ENCODE data around the gene PWP1. TPM values are rescaled to one million over a fixed set of nuclear protein-coding genes. Genes with fewer than 3 reads are reported as not detected.
"Not testable (repeated sequence)": the region's sequence is repeated elsewhere in the genome, so short reads cannot be mapped to it uniquely, and the experiment has no call there.

The PWP1 gene
- total and polyA plus RNA-seq, 5 donors: 11.4 to 14.7 (median 13.0) TPM

- intact Hi-C loops (cut with DNase I): no loop called here
- Histone ChIP-seq H3K9me3 (ENCODE audit: control insufficient read depth, low read length) (no peaks in the 10 kb centered on the region), H3K4me3 (ENCODE audit: low read length) (no peak overlapping the region), H3K4me1 (ENCODE audit: control insufficient read depth, insufficient read depth, low read length) (no peaks in the 10 kb centered on the region), H3K27me3 (ENCODE audit: control insufficient read depth, insufficient read depth) (no peaks in the 10 kb centered on the region), H3K27ac (ENCODE audit: low read length) (no peak overlapping the region)
- no peak for ATAC-seq
- DNase-seq: no peak
- whole genome bisulfite sequencing: 82% methylated on average over 4 of the region's 4 CpGs
These were observed 16.5 kb downstream of the PWP1 start for GRCh38 chr12:107702106-107702505.

DNA sequence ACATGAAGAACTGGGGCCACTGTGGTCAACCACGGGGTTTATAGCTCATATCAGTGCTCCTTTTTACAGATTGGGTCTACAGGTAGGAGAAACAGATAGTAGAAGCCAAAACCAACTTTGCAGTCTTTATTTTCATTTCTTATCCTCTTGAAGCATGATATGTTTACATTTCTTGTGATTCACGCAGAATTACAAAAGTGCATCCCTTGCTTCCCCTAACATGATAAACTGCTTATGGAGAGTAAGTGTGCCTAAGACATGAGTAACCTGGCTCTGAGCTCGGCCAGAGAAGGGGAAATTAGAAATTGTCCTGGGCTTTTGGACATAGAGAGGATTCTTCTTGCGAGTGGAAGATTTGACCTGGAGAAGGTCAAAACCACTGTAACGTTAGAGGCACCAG is 18.4 kb downstream of the PWP1 start:
- ATAC-seq: no peak
- Histone ChIP-seq H3K27me3 (ENCODE audit: control insufficient read depth, insufficient read depth) (no peaks in the 10 kb centered on the region), H3K4me3 (ENCODE audit: low read length) (no peak overlapping the region), H3K4me1 (ENCODE audit: control insufficient read depth, insufficient read depth, low read length) (no peaks in the 10 kb centered on the region), H3K27ac (ENCODE audit: low read length) (no peak overlapping the region), H3K9me3 (ENCODE audit: control insufficient read depth, low read length) (no peaks in the 10 kb centered on the region)
- DNase-seq: no peak
- WGBS: 86% methylated on average over 5 of the region's 5 CpGs
- intact Hi-C loops (cut with DNase I): no loop called here

GRCh38 chr12:107705522-107705921 is 19.9 kb downstream of the PWP1 start:
- H3K27ac ChIP-seq (ENCODE audit: low read length); H3K9me3 ChIP-seq (ENCODE audit: control insufficient read depth, low read length); H3K27me3 ChIP-seq (ENCODE audit: control insufficient read depth, insufficient read depth); intact Hi-C loops (cut with DNase I); ATAC-seq; H3K4me1 ChIP-seq (ENCODE audit: control insufficient read depth, insufficient read depth, low read length); DNase-seq; H3K4me3 ChIP-seq (ENCODE audit: low read length): not testable (repeated sequence)
- 94% methylated on average over 5 of the region's 5 CpGs for WGBS

- no peaks in the 10 kb centered on the region for H3K4me1 ChIP-seq (ENCODE audit: control insufficient read depth, insufficient read depth, low read length)
- no peak for DNase-seq
- ATAC-seq: no peak
- no peak overlapping the region for H3K27ac ChIP-seq (ENCODE audit: low read length)
- H3K27me3 ChIP-seq (ENCODE audit: control insufficient read depth, insufficient read depth): no peaks in the 10 kb centered on the region
- no peak overlapping the region for H3K4me3 ChIP-seq (ENCODE audit: low read length)
- H3K9me3 ChIP-seq (ENCODE audit: control insufficient read depth, low read length): no peaks in the 10 kb centered on the region
- intact Hi-C loops (cut with DNase I): no loop called here
These were observed 30.2 kb downstream of the PWP1 start for GRCh38 chr12:107715780-107716179.

GRCh38 chr12:107718606-107719005 is 33.0 kb downstream of the PWP1 start:
- intact Hi-C loops (cut with DNase I): no loop called here
- H3K27ac ChIP-seq (ENCODE audit: low read length): no peak overlapping the region
- 100% methylated on average over 1 of the region's 1 CpG for WGBS
- DNase-seq: no peak
- H3K27me3 ChIP-seq (ENCODE audit: control insufficient read depth, insufficient read depth): no peaks in the 10 kb centered on the region
- H3K4me3 ChIP-seq (ENCODE audit: low read length): no peak overlapping the region
- H3K9me3 ChIP-seq (ENCODE audit: control insufficient read depth, low read length): no peaks in the 10 kb centered on the region
- H3K4me1 ChIP-seq (ENCODE audit: control insufficient read depth, insufficient read depth, low read length): no peaks in the 10 kb centered on the region
- ATAC-seq: no peak

DNA sequence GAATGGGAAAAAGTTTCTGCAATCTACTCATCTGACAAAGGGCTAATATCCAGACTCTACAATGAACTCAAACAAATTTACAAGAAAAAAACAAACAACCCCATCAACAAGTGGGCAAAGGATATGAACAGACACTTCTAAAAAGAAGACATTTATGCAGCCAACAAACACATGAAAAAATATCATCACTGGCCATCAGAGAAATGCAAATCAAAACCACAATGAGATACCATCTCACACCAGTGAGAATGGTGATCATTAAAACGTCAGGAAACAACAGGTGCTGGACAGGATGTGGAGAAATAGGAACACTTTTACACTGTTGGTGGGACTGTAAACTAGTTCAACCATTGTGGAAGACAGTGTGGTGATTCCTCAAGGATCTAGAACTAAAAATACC is 41.7 kb downstream of the PWP1 start:
- not testable (repeated sequence) for DNase-seq

GRCh38 chr12:107727742-107728141 is 42.1 kb downstream of the PWP1 start:
- H3K4me1 ChIP-seq (ENCODE audit: control insufficient read depth, insufficient read depth, low read length); H3K27ac ChIP-seq (ENCODE audit: low read length); intact Hi-C loops (cut with DNase I); H3K4me3 ChIP-seq (ENCODE audit: low read length); H3K9me3 ChIP-seq (ENCODE audit: control insufficient read depth, low read length); H3K27me3 ChIP-seq (ENCODE audit: control insufficient read depth, insufficient read depth); ATAC-seq; DNase-seq: not testable (repeated sequence)
- no CpG with 5 or more reads among the region's 1 CpG for WGBS

More for the DNA sequence above, 41.7 kb downstream of the PWP1 start:
- H3K4me3 ChIP-seq (ENCODE audit: low read length); H3K9me3 ChIP-seq (ENCODE audit: control insufficient read depth, low read length); ATAC-seq; H3K27ac ChIP-seq (ENCODE audit: low read length); H3K4me1 ChIP-seq (ENCODE audit: control insufficient read depth, insufficient read depth, low read length); H3K27me3 ChIP-seq (ENCODE audit: control insufficient read depth, insufficient read depth); intact Hi-C loops (cut with DNase I): not testable (repeated sequence)
- WGBS: 55% methylated on average over 1 of the region's 1 CpG

DNA sequence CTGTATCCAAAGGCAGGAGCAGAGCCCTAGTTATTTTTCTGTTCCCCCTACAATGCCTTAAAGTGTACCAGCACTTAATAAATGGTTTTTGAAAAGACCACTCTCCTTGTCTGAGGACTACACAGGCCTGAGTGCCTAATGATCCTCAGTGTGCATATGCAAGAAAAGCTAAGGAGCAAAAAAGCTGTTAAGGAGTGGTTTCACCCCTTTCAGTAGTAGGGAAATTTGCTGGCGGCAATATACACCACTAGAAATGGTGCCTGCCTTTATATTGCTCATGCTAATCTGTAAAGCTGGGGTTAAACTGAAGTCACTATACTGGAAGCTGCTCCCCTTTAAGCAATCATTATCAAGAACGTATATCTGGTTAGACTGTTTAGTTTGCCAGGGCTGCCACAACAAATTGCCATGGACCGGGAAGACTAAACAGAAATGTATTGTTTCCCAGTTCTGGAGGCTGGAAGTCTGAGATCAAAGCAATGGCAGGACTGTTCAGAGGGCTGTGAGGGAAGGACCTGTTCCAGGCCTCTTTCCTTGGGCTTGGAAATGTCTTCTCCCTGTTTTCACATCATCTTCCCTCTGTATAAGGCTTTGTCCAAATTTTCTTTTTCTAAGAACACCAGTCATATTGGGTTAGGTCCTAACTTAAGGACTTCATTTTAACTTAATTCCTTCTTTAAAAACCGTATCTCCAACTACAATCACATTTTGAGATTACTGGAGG is 45.2 kb downstream of the PWP1 start:
- no peaks in the 10 kb centered on the region for H3K9me3 ChIP-seq (ENCODE audit: control insufficient read depth, low read length)
- DNase-seq (no peak), ATAC-seq (no peak)
- 68% methylated on average over 4 of the region's 4 CpGs for WGBS
- H3K4me1 ChIP-seq (ENCODE audit: control insufficient read depth, insufficient read depth, low read length): no peaks in the 10 kb centered on the region
- H3K4me3 ChIP-seq (ENCODE audit: low read length): no peak overlapping the region
- intact Hi-C loops (cut with DNase I): no loop called here
- no peaks in the 10 kb centered on the region for H3K27me3 ChIP-seq (ENCODE audit: control insufficient read depth, insufficient read depth)
- H3K27ac ChIP-seq (ENCODE audit: low read length): no peak overlapping the region

DNA sequence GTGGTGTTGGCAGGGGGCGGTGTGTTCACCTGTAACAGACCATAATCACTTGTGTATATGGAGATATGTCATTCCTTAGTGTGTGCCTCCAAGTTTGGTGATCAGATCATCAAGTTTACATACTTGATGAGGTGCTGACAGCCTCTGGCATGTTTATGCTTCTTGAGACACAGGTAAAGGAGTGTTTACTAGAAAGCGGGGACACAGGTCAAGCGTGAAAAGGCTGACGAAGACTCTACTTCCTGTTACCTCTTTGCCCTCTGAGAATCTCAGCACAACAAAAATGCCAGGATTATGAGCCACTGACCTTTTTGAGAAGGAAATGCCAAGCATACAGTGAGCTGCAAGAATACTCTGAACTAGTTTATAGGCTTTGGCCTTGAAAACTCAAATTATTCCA is 45.8 kb downstream of the PWP1 start:
- Histone ChIP-seq H3K4me3 (ENCODE audit: low read length) (no peak overlapping the region), H3K4me1 (ENCODE audit: control insufficient read depth, insufficient read depth, low read length) (no peaks in the 10 kb centered on the region), H3K27me3 (ENCODE audit: control insufficient read depth, insufficient read depth) (no peaks in the 10 kb centered on the region), H3K27ac (ENCODE audit: low read length) (no peak overlapping the region), H3K9me3 (ENCODE audit: control insufficient read depth, low read length) (no peaks in the 10 kb centered on the region)
- ATAC-seq (no peak), DNase-seq (no peak)
- intact Hi-C loops (cut with DNase I): no loop called here
- WGBS: 86% methylated on average over 4 of the region's 4 CpGs

- H3K9me3 ChIP-seq (ENCODE audit: control insufficient read depth, low read length): no peaks in the 10 kb centered on the region
- DNase-seq (no peak), ATAC-seq (no peak)
- H3K4me3 ChIP-seq (ENCODE audit: low read length): no peak overlapping the region
- H3K27me3 ChIP-seq (ENCODE audit: control insufficient read depth, insufficient read depth): no peaks in the 10 kb centered on the region
- intact Hi-C loops (cut with DNase I): no loop called here
- WGBS: 80% methylated on average over 3 of the region's 3 CpGs
- H3K4me1 ChIP-seq (ENCODE audit: control insufficient read depth, insufficient read depth, low read length): no peaks in the 10 kb centered on the region
- no peak overlapping the region for H3K27ac ChIP-seq (ENCODE audit: low read length)
These were observed 46.8 kb downstream of the PWP1 start for GRCh38 chr12:107732365-107732764.

GRCh38 chr12:107734139-107734538 is 48.5 kb downstream of the PWP1 start:
- DNase-seq (no peak), ATAC-seq (no peak)
- Histone ChIP-seq H3K9me3 (ENCODE audit: control insufficient read depth, low read length) (no peaks in the 10 kb centered on the region), H3K4me3 (ENCODE audit: low read length) (no peak overlapping the region), H3K27ac (ENCODE audit: low read length) (no peak overlapping the region), H3K27me3 (ENCODE audit: control insufficient read depth, insufficient read depth) (no peaks in the 10 kb centered on the region), H3K4me1 (ENCODE audit: control insufficient read depth, insufficient read depth, low read length) (no peaks in the 10 kb centered on the region)
- intact Hi-C loops (cut with DNase I): no loop called here
- WGBS: 85% methylated on average over 5 of the region's 5 CpGs

GRCh38 chr12:107735763-107736162 is 50.2 kb downstream of the PWP1 start:
- H3K4me1 ChIP-seq (ENCODE audit: control insufficient read depth, insufficient read depth, low read length): no peaks in the 10 kb centered on the region
- no peaks in the 10 kb centered on the region for H3K27me3 ChIP-seq (ENCODE audit: control insufficient read depth, insufficient read depth)
- no peak overlapping the region for H3K4me3 ChIP-seq (ENCODE audit: low read length)
- WGBS: 94% methylated on average over 2 of the region's 2 CpGs
- no peak overlapping the region for H3K27ac ChIP-seq (ENCODE audit: low read length)
- intact Hi-C loops (cut with DNase I): no loop called here
- no peak for DNase-seq
- no peaks in the 10 kb centered on the region for H3K9me3 ChIP-seq (ENCODE audit: control insufficient read depth, low read length)
- ATAC-seq: no peak

Measured in right cardiac atrium (tissue), 5 donors.